Measurements from ENCODE around the gene INSIG1. TPM values are rescaled to one million over a fixed set of nuclear protein-coding genes. Genes with fewer than 3 reads are reported as not detected.

INSIG1 gene
- total and polyA plus RNA-seq, 2 experiments from 2014 or later = 30.7 to 40.3 TPM

DNA sequence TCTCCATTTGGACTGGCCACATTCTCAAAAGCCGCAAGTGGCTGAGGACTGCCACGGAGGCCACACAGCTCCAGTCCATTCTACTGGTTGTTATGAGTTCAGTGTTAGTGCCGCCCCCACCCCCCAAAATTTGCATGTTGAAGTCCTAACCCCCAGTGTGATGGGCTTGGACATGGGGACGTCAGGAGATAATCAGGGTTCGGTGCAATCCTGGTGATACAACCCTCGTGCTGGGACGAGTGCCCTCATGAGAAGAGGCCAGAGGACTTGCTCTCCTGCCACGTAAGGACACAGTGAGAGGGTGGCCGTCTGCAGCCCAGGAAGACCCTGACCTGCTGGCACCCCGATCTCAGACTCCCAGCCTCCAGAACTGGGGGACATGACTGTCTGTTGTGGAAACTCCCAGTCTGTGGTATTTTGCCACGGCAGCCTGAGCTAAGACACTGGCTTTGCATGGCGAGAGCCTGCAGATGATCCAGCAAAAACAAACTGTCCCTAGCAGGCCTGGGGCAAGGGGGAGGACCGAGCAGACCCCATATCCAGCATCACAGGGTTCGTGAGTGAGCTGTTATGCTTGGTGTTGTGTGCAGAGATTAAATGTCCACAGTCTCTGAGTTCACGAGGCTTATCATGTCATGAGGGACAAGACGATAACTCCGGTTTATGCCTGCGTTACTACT, 41.5 kb upstream of the INSIG1 start:
- Histone ChIP-seq H2AFZ (no peak overlapping the region), H4K20me1 (ENCODE audit: insufficient read depth) (no peaks in the 10 kb centered on the region), H3K27ac (no peak overlapping the region), H3K36me3 (ENCODE audit: low read depth) (no peaks in the 10 kb centered on the region), H3F3A (ENCODE audit: insufficient read depth) (peaks cover 8% of the 10 kb centered on the region; the same call in 1 of the 2 replicates), H3K4me2 (ENCODE audit: unreplicated experiment) (no peak overlapping the region), H3K4me1 (ENCODE audit: insufficient read depth) (peaks cover 28% of the 10 kb centered on the region), H3K9me2 (ENCODE audit: insufficient read depth) (no peaks in the 10 kb centered on the region), H3K4me3 (no peak overlapping the region), H3K79me2 (ENCODE audit: insufficient read depth) (no peaks in the 10 kb centered on the region), H3K27me3 (replicated peaks; ENCODE audit: insufficient read depth) (no peaks in the 10 kb centered on the region), H3K9me3 (ENCODE audit: low read depth) (no peaks in the 10 kb centered on the region), H3K9ac (no peak overlapping the region)
- WGBS, 2 experiments (ENCODE audit: low coverage in 1 of 2, low lambda C conversion rate in 2 of 2, missing lambda C conversion rate in 2 of 2) = 89% methylated on average over 18 of the region's 18 CpGs
- DNase-seq = no peak
- in situ Hi-C loops (cut with MboI) = no loop called here
- TF ChIP-seq EZH2phosphoT487 (IDR thresholded peaks at IDR 0.05; ENCODE audit: insufficient read depth, low read depth) (no peak), EZH2 (IDR thresholded peaks at IDR 0.05; ENCODE audit: insufficient read depth, poor library complexity, severe bottlenecking) (no peak)

DNA sequence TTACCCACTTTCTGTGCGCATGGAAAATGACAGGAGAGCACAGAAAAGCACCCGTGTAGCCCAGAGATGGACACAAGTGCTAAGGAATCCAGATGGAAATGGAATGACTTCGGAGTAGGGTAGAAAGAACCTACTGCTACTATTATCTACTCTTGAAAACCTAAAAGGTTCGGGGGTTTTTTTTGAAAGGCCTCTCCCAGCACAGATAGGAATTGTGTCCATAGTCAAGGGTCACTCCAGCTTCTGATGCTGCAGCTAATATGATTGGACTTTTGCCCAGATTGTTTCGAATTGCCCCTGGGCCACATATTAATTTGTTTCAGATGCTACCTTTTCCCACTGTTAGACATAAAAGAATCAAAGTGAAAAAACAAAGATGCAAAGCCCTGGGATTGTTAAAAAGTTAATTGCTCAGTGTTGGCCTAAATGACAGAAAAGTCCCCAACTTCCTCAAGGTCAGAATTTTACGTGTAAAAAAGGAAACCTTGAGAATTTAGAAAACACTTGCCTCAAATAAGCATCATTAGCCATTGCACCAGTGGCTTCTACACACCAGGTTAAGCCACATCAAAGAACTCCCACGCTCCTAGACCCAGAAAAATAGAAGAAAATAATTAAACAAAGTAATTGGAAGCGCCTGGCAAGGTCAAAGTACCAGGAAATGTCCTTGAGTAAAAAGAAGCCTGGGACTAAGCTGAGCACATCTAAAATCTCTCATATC, 40.8 kb upstream of the INSIG1 start:
- no peaks in the 10 kb centered on the region for H3K9me3 ChIP-seq (ENCODE audit: low read depth)
- H3K79me2 ChIP-seq (ENCODE audit: insufficient read depth) = no peaks in the 10 kb centered on the region
- no peak overlapping the region for H3K4me3 ChIP-seq
- WGBS, 2 experiments (ENCODE audit: low coverage in 1 of 2, low lambda C conversion rate in 2 of 2, missing lambda C conversion rate in 2 of 2) = 86 to 89% methylated on average over 8 of the region's 8 CpGs
- peaks cover 28% of the 10 kb centered on the region for H3K4me1 ChIP-seq (ENCODE audit: insufficient read depth)
- H3K27ac ChIP-seq = peak overlapping the region; percentile 93
- H2AFZ ChIP-seq = peak overlapping the region; percentile 61
- H3K9me2 ChIP-seq (ENCODE audit: insufficient read depth) = no peaks in the 10 kb centered on the region
- peaks cover 8% of the 10 kb centered on the region; the same call in 1 of the 2 replicates for H3F3A ChIP-seq (ENCODE audit: insufficient read depth)
- peak overlapping the region; percentile 79 for H3K9ac ChIP-seq
- peak overlapping the region; percentile 54 for H3K4me2 ChIP-seq (ENCODE audit: unreplicated experiment)
- no peak for DNase-seq
- H4K20me1 ChIP-seq (ENCODE audit: insufficient read depth) = no peaks in the 10 kb centered on the region
- no peaks in the 10 kb centered on the region for H3K27me3 ChIP-seq (replicated peaks; ENCODE audit: insufficient read depth)
- in situ Hi-C loops (cut with MboI) = no loop called here
- no peaks in the 10 kb centered on the region for H3K36me3 ChIP-seq (ENCODE audit: low read depth)
- TF ChIP-seq EZH2 (IDR thresholded peaks at IDR 0.05; ENCODE audit: insufficient read depth, poor library complexity, severe bottlenecking) (no peak), EZH2phosphoT487 (IDR thresholded peaks at IDR 0.05; ENCODE audit: insufficient read depth, low read depth) (no peak)

DNA sequence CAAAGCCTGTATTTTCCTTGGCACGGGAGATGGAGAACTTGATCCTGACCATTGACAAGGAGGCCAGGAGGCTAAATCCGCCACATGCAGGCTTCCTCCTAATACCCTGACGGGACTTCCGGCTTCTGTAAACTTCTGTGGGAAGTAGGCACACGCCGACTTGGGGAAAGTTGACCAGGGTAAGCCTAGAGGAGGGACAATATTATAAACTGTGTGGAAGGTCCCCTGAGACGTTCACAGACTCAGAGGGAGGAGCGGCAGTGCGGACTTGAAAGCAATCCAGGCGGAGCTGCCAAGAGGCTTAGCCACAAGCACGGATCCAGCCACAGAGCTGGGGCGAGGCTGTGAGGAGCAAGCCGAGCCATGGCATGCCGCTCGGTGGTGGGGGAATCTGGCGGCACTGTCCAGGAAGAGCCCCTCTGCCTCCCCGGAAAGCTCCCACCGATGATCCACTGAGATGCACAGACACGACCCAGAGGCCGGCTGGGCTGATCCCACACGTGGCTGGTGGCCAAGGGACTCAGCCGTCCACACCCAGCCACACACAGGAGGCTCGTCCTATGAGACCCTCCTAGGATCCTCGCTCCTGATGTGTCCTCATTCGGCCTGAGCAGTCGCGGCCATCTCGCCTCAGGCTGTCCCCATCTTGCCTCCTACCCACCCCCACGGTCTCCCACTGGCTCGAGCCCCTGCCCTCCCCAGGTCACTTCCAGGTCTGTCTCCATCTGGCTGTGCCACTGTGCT, 40.0 kb upstream of the INSIG1 start:
- peak; percentile 89 for DNase-seq
- Histone ChIP-seq H3K27ac (peak overlapping the region; percentile 93), H4K20me1 (ENCODE audit: insufficient read depth) (no peaks in the 10 kb centered on the region), H3K4me1 (ENCODE audit: insufficient read depth) (peaks cover 21% of the 10 kb centered on the region), H3K36me3 (ENCODE audit: low read depth) (no peaks in the 10 kb centered on the region), H3K9ac (peak overlapping the region; percentile 79), H2AFZ (peak overlapping the region; percentile 61), H3K4me3 (no peak overlapping the region), H3K9me2 (ENCODE audit: insufficient read depth) (no peaks in the 10 kb centered on the region), H3K4me2 (ENCODE audit: unreplicated experiment) (peak overlapping the region; percentile 54), H3K27me3 (replicated peaks; ENCODE audit: insufficient read depth) (no peaks in the 10 kb centered on the region), H3K79me2 (ENCODE audit: insufficient read depth) (no peaks in the 10 kb centered on the region), H3F3A (ENCODE audit: insufficient read depth) (peaks cover 8% of the 10 kb centered on the region; the same call in 1 of the 2 replicates), H3K9me3 (ENCODE audit: low read depth) (no peaks in the 10 kb centered on the region)
- WGBS, 2 experiments (ENCODE audit: low coverage in 1 of 2, low lambda C conversion rate in 2 of 2, missing lambda C conversion rate in 2 of 2) = 42 to 56% methylated on average over 24 to 30 of the region's 30 CpGs
- in situ Hi-C loops (cut with MboI) = no loop called here
- TF ChIP-seq EZH2phosphoT487 (IDR thresholded peaks at IDR 0.05; ENCODE audit: insufficient read depth, low read depth) = no peak
- no peak for TF ChIP-seq EZH2 (IDR thresholded peaks at IDR 0.05; ENCODE audit: insufficient read depth, poor library complexity, severe bottlenecking)

DNA sequence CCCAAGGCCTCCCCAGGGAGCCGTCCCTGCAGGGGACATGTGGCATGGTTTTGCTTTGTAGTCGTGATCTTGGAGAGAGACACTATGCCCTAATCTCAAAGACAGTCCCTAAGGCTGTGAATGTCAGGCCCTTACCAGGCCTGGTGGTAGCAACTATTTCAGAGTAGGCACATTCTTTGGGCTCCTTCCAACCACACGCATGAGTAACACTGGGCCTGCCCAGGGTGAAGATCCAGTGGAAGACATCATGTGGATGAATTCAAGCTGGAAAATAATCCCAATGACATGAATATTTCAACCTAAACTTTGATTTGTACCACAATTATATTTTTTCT, 39.5 kb upstream of the INSIG1 start:
- 15 to 22% methylated on average over 3 of the region's 3 CpGs for WGBS, 2 experiments (ENCODE audit: low coverage in 1 of 2, low lambda C conversion rate in 2 of 2, missing lambda C conversion rate in 2 of 2)
- Histone ChIP-seq H3K4me2 (ENCODE audit: unreplicated experiment) (peak overlapping the region; percentile 54), H3K36me3 (ENCODE audit: low read depth) (no peaks in the 10 kb centered on the region), H3K27me3 (replicated peaks; ENCODE audit: insufficient read depth) (no peaks in the 10 kb centered on the region), H3K9ac (peak overlapping the region; percentile 79), H4K20me1 (ENCODE audit: insufficient read depth) (no peaks in the 10 kb centered on the region), H3K9me3 (ENCODE audit: low read depth) (no peaks in the 10 kb centered on the region), H2AFZ (0 out of 2 replicates have a peak overlapping the region, but pooled peaks have one; percentile 61), H3K9me2 (ENCODE audit: insufficient read depth) (no peaks in the 10 kb centered on the region), H3K4me3 (no peak overlapping the region), H3K79me2 (ENCODE audit: insufficient read depth) (no peaks in the 10 kb centered on the region), H3K27ac (peak overlapping the region; percentile 93), H3K4me1 (ENCODE audit: insufficient read depth) (peaks cover 17% of the 10 kb centered on the region), H3F3A (ENCODE audit: insufficient read depth) (peaks cover 8% of the 10 kb centered on the region; the same call in 1 of the 2 replicates)
- in situ Hi-C loops (cut with MboI) = no loop called here
- peak; percentile 97 for DNase-seq
- no peak for TF ChIP-seq EZH2 (IDR thresholded peaks at IDR 0.05; ENCODE audit: insufficient read depth, poor library complexity, severe bottlenecking)
- no peak for TF ChIP-seq EZH2phosphoT487 (IDR thresholded peaks at IDR 0.05; ENCODE audit: insufficient read depth, low read depth)
